Kidney (tissue), 14 donors: ENCODE measurements around the gene HSD3B7. TPM values are rescaled to one million over a fixed set of nuclear protein-coding genes. Genes with fewer than 3 reads are reported as not detected.
A peak's percentile ranks its signal among the peaks of the same experiment; 100 is the strongest.

Experiments used
- DNase-seq, 5 donors: peaks; one replicate each; pipeline ENCODE4 v3.0.0-alpha.2; 2013 to 2020
- FAIRE-seq: peaks from 2 replicates; lab custom pipeline; 2012; peaks lifted over from hg19 to GRCh38; lab: Jason Lieb, UNC
- H3K27ac ChIP-seq, 2 donors: one replicate each; pipeline ENCODE4 v1.7.0; 2013; ENCODE audit warnings: low read depth in 2 of 2, low read length in 2 of 2, inconsistent platforms in 1 of 2
- H3K27me3 ChIP-seq: one replicate; pipeline ENCODE4 v1.7.1; 2013; ENCODE audit warnings: low read length, inconsistent platforms; ENCODE audit not compliant: control insufficient read depth, insufficient read depth
- H3K36me3 ChIP-seq, 3 donors: one replicate each; pipeline versions ENCODE4 v1.7.0 to v1.7.1; 2013; ENCODE audit warnings: low read length in 3 of 3, control low read depth in 1 of 3, inconsistent platforms in 1 of 3; ENCODE audit not compliant: insufficient read depth in 3 of 3, control insufficient read depth in 2 of 3
- H3K4me1 ChIP-seq, 3 donors: one replicate each; pipeline versions ENCODE4 v1.7.0 to v1.7.1; 2013; ENCODE audit warnings: low read length in 3 of 3, inconsistent platforms in 1 of 3, low read depth in 1 of 3; ENCODE audit not compliant: control insufficient read depth in 2 of 3, insufficient read depth in 2 of 3
- H3K4me3 ChIP-seq, 3 donors: one replicate each; pipeline versions ENCODE4 v1.7.0 to v1.8.1; 2013; ENCODE audit warnings: low read length in 3 of 3, control low read depth in 1 of 3, inconsistent platforms in 1 of 3
- H3K9ac ChIP-seq, 3 donors: one replicate each; pipeline versions ENCODE4 v1.7.0 to v1.7.1; 2013; ENCODE audit warnings: low read length in 3 of 3, control low read depth in 1 of 3, inconsistent platforms in 1 of 3
- H3K9me3 ChIP-seq, 3 donors: one replicate each; pipeline versions ENCODE4 v1.7.0 to v1.7.1; 2013; ENCODE audit warnings: low read length in 3 of 3, control low read depth in 1 of 3, inconsistent platforms in 1 of 3; ENCODE audit not compliant: control insufficient read depth in 2 of 3, insufficient read depth in 1 of 3
- intact Hi-C: fragments of 100-400 bp; cut with DNase I; formaldehyde crosslinking; loops from one replicate; pipeline ENCODE4 v1.11.1; 2022
- polyA plus RNA-seq: library from polyadenylated mRNA; stranded (reverse); fragments of 350-450 nt; fragmentation: Illumina TruSeq; extraction: RNeasy Lipid Tissue Mini Kit (QIAGEN cat#74804); gene quantifications from one replicate; pipeline ENCODE4 v1.2.3, GENCODE V29; 2014; ENCODE audit warnings: low read depth, low replicate concordance; ENCODE audit not compliant: insufficient read depth
- total RNA-seq: library from RNA; stranded (reverse); fragmentation: NEBNext Ultra II Directional; extraction: Animal tissue kit (Norgen Biotek cat#: 25700); gene quantifications from one replicate; pipeline ENCODE4 v1.2.1, GENCODE V29; 2021
- TF ChIP-seq, protein P1 (sequence below): IDR thresholded peaks from 3 replicates; pipeline ENCODE4 v1.5.1; 2012; ENCODE audit warnings: mild to moderate bottlenecking, moderate library complexity, borderline replicate concordance; ENCODE audit not compliant: insufficient read depth; ENCODE audit errors: extremely low read depth
- donor health status: control.
- donor health status: control.
- donor health status: control.
- donor health status: control.
- donor health status: control.
- donor health status: DM: yes; HTN: yes; CAD: no.
- donor health status: Normal renal cell carcinoma (clear cell type).

The HSD3B7 gene
- total and polyA plus RNA-seq, 2 donors from 2014 or later: 24.4 to 40.5 TPM

DNA sequence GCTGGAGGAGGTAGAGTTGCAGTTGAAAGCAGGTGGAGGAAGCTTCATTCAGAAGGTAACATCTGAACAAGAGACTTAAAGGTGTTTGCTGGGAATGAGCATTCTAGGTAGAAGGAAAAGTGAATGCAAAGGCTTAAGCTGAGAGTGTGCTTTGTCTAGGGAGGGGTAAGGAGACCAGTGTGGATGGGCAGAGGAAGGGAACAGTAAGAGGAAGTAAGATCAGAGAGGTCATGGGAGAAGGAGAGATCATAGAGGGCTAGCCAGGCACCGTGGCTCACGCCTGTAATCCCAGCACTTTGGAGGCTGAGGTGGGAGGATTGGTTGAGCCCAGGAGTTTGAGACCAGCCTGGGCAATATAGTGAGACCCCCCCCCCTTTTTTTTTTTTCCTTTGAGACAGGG, 51.7 kb downstream of the HSD3B7 start:
- H3K4me3 ChIP-seq: peak overlapping the region in 1 of 3 donors; percentile 7
- H3K9me3 ChIP-seq: no peaks in the 10 kb centered on the region
- intact Hi-C loops: no loop called here
- TF ChIP-seq, protein P1, sequence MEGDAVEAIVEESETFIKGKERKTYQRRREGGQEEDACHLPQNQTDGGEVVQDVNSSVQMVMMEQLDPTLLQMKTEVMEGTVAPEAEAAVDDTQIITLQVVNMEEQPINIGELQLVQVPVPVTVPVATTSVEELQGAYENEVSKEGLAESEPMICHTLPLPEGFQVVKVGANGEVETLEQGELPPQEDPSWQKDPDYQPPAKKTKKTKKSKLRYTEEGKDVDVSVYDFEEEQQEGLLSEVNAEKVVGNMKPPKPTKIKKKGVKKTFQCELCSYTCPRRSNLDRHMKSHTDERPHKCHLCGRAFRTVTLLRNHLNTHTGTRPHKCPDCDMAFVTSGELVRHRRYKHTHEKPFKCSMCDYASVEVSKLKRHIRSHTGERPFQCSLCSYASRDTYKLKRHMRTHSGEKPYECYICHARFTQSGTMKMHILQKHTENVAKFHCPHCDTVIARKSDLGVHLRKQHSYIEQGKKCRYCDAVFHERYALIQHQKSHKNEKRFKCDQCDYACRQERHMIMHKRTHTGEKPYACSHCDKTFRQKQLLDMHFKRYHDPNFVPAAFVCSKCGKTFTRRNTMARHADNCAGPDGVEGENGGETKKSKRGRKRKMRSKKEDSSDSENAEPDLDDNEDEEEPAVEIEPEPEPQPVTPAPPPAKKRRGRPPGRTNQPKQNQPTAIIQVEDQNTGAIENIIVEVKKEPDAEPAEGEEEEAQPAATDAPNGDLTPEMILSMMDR: no peak
- H3K4me1 ChIP-seq: peaks cover 0 to 14% (median 8%) of the 10 kb centered on the region in 3 donors
- H3K27ac ChIP-seq: no peak overlapping the region
- DNase-seq (no peak), FAIRE-seq (no peak)
- no peaks in the 10 kb centered on the region for H3K27me3 ChIP-seq
- H3K36me3 ChIP-seq: peaks cover 0 to 23% (median 15%) of the 10 kb centered on the region in 3 donors
- H3K9ac ChIP-seq: no peak overlapping the region

Other genes starting within 250 kb of the HSD3B7 start
- 27.8 TPM for gene PHKG2, start 236.8 kb upstream of the HSD3B7 start, total RNA-seq
- 34.9 TPM for gene PHKG2, start 236.8 kb upstream of the HSD3B7 start, polyA plus RNA-seq
- gene CFAP119, start 223.1 kb upstream of the HSD3B7 start, total RNA-seq: 12.2 TPM
- gene CFAP119, start 223.1 kb upstream of the HSD3B7 start, polyA plus RNA-seq: 13.5 TPM
- 109 TPM for gene RNF40, start 222.9 kb upstream of the HSD3B7 start, total RNA-seq
- gene RNF40, start 222.9 kb upstream of the HSD3B7 start, polyA plus RNA-seq: 74.3 TPM
- 19.8 TPM for gene ZNF629, start 198.0 kb upstream of the HSD3B7 start, total RNA-seq
- gene ZNF629, start 198.0 kb upstream of the HSD3B7 start, polyA plus RNA-seq: 8.1 TPM
- 40.0 TPM for gene BCL7C, start 91.1 kb upstream of the HSD3B7 start, total RNA-seq
- 77.9 TPM for gene BCL7C, start 91.1 kb upstream of the HSD3B7 start, polyA plus RNA-seq
- 7.3 TPM for gene CTF1, start 88.6 kb upstream of the HSD3B7 start, total RNA-seq
- 13.0 TPM for gene CTF1, start 88.6 kb upstream of the HSD3B7 start, polyA plus RNA-seq
- gene FBXL19, start 61.6 kb upstream of the HSD3B7 start, total RNA-seq: 18.9 TPM
- gene FBXL19, start 61.6 kb upstream of the HSD3B7 start, polyA plus RNA-seq: 7.4 TPM
- 23.1 TPM for gene ORAI3, start 36.1 kb upstream of the HSD3B7 start, total RNA-seq
- gene ORAI3, start 36.1 kb upstream of the HSD3B7 start, polyA plus RNA-seq: 32.3 TPM
- gene SETD1A, start 27.5 kb upstream of the HSD3B7 start, total RNA-seq: 18.8 TPM
- 4.8 TPM for gene SETD1A, start 27.5 kb upstream of the HSD3B7 start, polyA plus RNA-seq
- 1.7 TPM for gene STX1B, start 25.4 kb downstream of the HSD3B7 start, total RNA-seq
- gene STX1B, start 25.4 kb downstream of the HSD3B7 start, polyA plus RNA-seq: 0.22 TPM
- 60.6 TPM for gene STX4, start 48.4 kb downstream of the HSD3B7 start, total RNA-seq
- 61.2 TPM for gene STX4, start 48.4 kb downstream of the HSD3B7 start, polyA plus RNA-seq
- 6.4 TPM for gene ZNF668, start 89.0 kb downstream of the HSD3B7 start, total RNA-seq
- gene ZNF668, start 89.0 kb downstream of the HSD3B7 start, polyA plus RNA-seq: 5.4 TPM
- 20.5 TPM for gene ZNF646, start 89.2 kb downstream of the HSD3B7 start, total RNA-seq
- gene ZNF646, start 89.2 kb downstream of the HSD3B7 start, polyA plus RNA-seq: 2.9 TPM
- 2.6 TPM for gene PRSS53, start 103.7 kb downstream of the HSD3B7 start, total RNA-seq
- 0.99 TPM for gene PRSS53, start 103.7 kb downstream of the HSD3B7 start, polyA plus RNA-seq
- 84.7 TPM for gene VKORC1, start 109.6 kb downstream of the HSD3B7 start, total RNA-seq
- gene VKORC1, start 109.6 kb downstream of the HSD3B7 start, polyA plus RNA-seq: 209 TPM
- 47.6 TPM for gene BCKDK, start 123.2 kb downstream of the HSD3B7 start, total RNA-seq
- 70.6 TPM for gene BCKDK, start 123.2 kb downstream of the HSD3B7 start, polyA plus RNA-seq
- gene KAT8, start 132.5 kb downstream of the HSD3B7 start, total RNA-seq: 83.8 TPM
- 40.9 TPM for gene KAT8, start 132.5 kb downstream of the HSD3B7 start, polyA plus RNA-seq
- gene PRSS8, start 150.5 kb downstream of the HSD3B7 start, total RNA-seq: 64.6 TPM
- gene PRSS8, start 150.5 kb downstream of the HSD3B7 start, polyA plus RNA-seq: 187 TPM
- gene PRSS36, start 164.9 kb downstream of the HSD3B7 start, total RNA-seq: 4.1 TPM
- 1.7 TPM for gene PRSS36, start 164.9 kb downstream of the HSD3B7 start, polyA plus RNA-seq
- 333 TPM for gene FUS, start 194.9 kb downstream of the HSD3B7 start, total RNA-seq
- 180 TPM for gene FUS, start 194.9 kb downstream of the HSD3B7 start, polyA plus RNA-seq
- 26.5 TPM for gene PYCARD, start 217.6 kb downstream of the HSD3B7 start, total RNA-seq
- gene PYCARD, start 217.6 kb downstream of the HSD3B7 start, polyA plus RNA-seq: 14.8 TPM
- 0.06 TPM for gene TRIM72, start 228.9 kb downstream of the HSD3B7 start, total RNA-seq
- 0.11 TPM for gene TRIM72, start 228.9 kb downstream of the HSD3B7 start, polyA plus RNA-seq
- gene PYDC1, start 231.9 kb downstream of the HSD3B7 start, total RNA-seq: not detected
- gene PYDC1, start 231.9 kb downstream of the HSD3B7 start, polyA plus RNA-seq: not detected